H1 (cell line): Measurements from ENCODE around the gene RASSF4. TPM values are rescaled to one million over a fixed set of nuclear protein-coding genes. Genes with fewer than 3 reads are reported as not detected.

ENCODE experiments used
- BRCA1 ChIP-seq: IDR thresholded peaks from 2 replicates; pipeline ENCODE4 v1.6.1; 2012; ENCODE audit warnings: low read depth, low read length, improper control_type of control experiment
- EP300 ChIP-seq, 2 experiments: IDR thresholded peaks; 1 replicate in 1 of 2; 2 replicates in 1 of 2; pipeline ENCODE4 v1.6.1; 2011 to 2012; ENCODE audit warnings: low read depth in 2 of 2, low read length in 2 of 2, mild to moderate bottlenecking in 2 of 2, borderline replicate concordance in 1 of 2, inconsistent platforms in 1 of 2, moderate library complexity in 1 of 2
- HDAC2 ChIP-seq, 2 experiments: fragments of 300-600 bp in 1 of 2; sonication (generic) in 1 of 2; IDR thresholded peaks; 2 replicates each; pipeline ENCODE4 v1.6.1; 2011 to 2012; ENCODE audit warnings: low read depth in 2 of 2, low read length in 2 of 2, mild to moderate bottlenecking in 2 of 2, moderate library complexity in 2 of 2, borderline replicate concordance in 1 of 2, inconsistent platforms in 1 of 2
- POLR2AphosphoS5 ChIP-seq: IDR thresholded peaks from 2 replicates; pipeline ENCODE4 v1.6.1; 2011; ENCODE audit warnings: low read depth, low read length
- SIN3A ChIP-seq, 2 experiments: IDR thresholded peaks in 1 of 2; conservative IDR thresholded peaks in 1 of 2; 2 replicates each; pipeline ENCODE4 v1.6.1; 2011 to 2012; ENCODE audit warnings: low read length in 2 of 2, improper control_type of control experiment in 1 of 2, low read depth in 1 of 2, mild to moderate bottlenecking in 1 of 2
- SIRT6 ChIP-seq: IDR thresholded peaks from one replicate; pipeline ENCODE4 v1.7.1; 2012; ENCODE audit warnings: low read length, inconsistent platforms
- TCF12 ChIP-seq: IDR thresholded peaks from 2 replicates; pipeline ENCODE4 v1.6.1; 2011; ENCODE audit warnings: low read depth, mild to moderate bottlenecking, low read length
- YY1 ChIP-seq: IDR thresholded peaks from 2 replicates; pipeline ENCODE4 v1.6.1; 2011; ENCODE audit warnings: low read depth, mild to moderate bottlenecking, low read length
- polyA plus RNA-seq, 7 experiments: library from polyadenylated mRNA; depleted of rRNA in 3 of 7; stranded (reverse) in 5 of 7; unstranded in 2 of 7; fragments of >200 nt in 5 of 7; fragments of 200-250 nt in 2 of 7; gene quantifications; 1 replicate in 5 of 7; 2 replicates in 1 of 7; 4 replicates in 1 of 7; pipeline versions ENCODE4 v1.2.1 to v1.2.3, GENCODE V29; 2011 to 2013; ENCODE audit warnings: missing spikeins in 2 of 7, mixed read lengths in 2 of 7
- total RNA-seq: library from RNA; stranded (reverse); fragmentation: NEBNext Ultra II Directional; extraction: Animal tissue kit (Norgen Biotek cat#: 25700); gene quantifications from 2 replicates; pipeline ENCODE4 v1.2.1, GENCODE V29; 2021

RASSF4 gene
- total and polyA plus RNA-seq, 2 of the 8 experiments (the other 6 are each of a cell fraction or from before 2014, with no cell fraction given): 14.3 to 14.5 TPM

DNA sequence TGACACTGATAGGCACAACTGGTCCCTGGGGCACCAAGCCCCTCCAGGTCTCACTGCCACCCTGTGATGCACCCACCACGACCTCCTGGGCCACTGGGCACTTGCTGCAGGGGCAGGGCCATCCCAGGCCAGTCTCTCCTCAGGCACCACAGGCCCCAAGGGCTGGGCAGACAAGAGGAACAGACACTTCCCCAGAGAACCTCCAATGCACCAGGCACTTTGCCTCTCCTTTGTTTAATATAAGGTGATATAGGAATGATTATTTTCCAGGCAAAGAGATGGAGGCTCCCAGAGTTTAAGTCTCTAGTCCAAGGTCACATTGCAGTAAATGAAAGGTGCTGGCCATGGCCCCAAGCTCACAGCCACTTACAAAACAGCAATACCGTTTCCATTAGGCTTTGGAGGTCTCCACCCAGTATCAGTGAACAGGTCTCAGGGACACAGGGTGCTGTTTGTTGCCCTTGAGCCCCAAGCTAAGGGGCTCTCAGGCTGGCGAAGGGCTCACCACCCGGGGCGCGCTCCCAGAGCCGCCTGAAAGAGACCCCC is 14.6 kb downstream of the RASSF4 start (continued):
- TF ChIP-seq HDAC2 (IDR thresholded peaks at IDR 0.05; ENCODE audit: borderline replicate concordance in 1 of 2, low read depth in 2 of 2, low read length in 2 of 2): no peak
- no peak for TF ChIP-seq SIRT6
- TF ChIP-seq POLR2AphosphoS5: no peak
- no peak for TF ChIP-seq EP300 (IDR thresholded peaks at IDR 0.05; ENCODE audit: borderline replicate concordance in 1 of 2, low read depth in 2 of 2, low read length in 2 of 2)
- no peak for TF ChIP-seq BRCA1
- TF ChIP-seq YY1: no peak
- no peak for TF ChIP-seq SIN3A (conservative IDR thresholded peaks at IDR 0.05 in 1 of 2, IDR thresholded peaks at IDR 0.05 in 1 of 2; ENCODE audit: low read depth in 1 of 2, low read length in 2 of 2)
- TF ChIP-seq TCF12: no peak
